ENCODE data around the gene ATG2A.

ATG2A gene

GRCh38 chr11:64909653-64910343, 7.2 kb downstream of the ATG2A start:
- Histone ChIP-seq H3K36me3 (ENCODE audit: control insufficient read depth, insufficient read depth, low read length) (peaks cover 14% of the 10 kb centered on the region), H3K9ac (ENCODE audit: low read length) (no peak overlapping the region), H3K4me1 (ENCODE audit: control insufficient read depth, insufficient read depth, low read length) (no peaks in the 10 kb centered on the region), H3K9me3 (ENCODE audit: control insufficient read depth, low read length) (no peaks in the 10 kb centered on the region), H3K4me3 (ENCODE audit: low read length) (no peak overlapping the region), H3K27me3 (ENCODE audit: control insufficient read depth, insufficient read depth, low read length) (no peaks in the 10 kb centered on the region)

GRCh38 chr11:64908766-64909165, 8.2 kb downstream of the ATG2A start:
- H3K4me3 ChIP-seq (ENCODE audit: low read length), result no peak overlapping the region
- H3K36me3 ChIP-seq (ENCODE audit: control insufficient read depth, insufficient read depth, low read length), result peaks cover 14% of the 10 kb centered on the region
- H3K9me3 ChIP-seq (ENCODE audit: control insufficient read depth, low read length), result no peaks in the 10 kb centered on the region
- no peaks in the 10 kb centered on the region for H3K27me3 ChIP-seq (ENCODE audit: control insufficient read depth, insufficient read depth, low read length)
- no peaks in the 10 kb centered on the region for H3K4me1 ChIP-seq (ENCODE audit: control insufficient read depth, insufficient read depth, low read length)
- no peak overlapping the region for H3K9ac ChIP-seq (ENCODE audit: low read length)

DNA sequence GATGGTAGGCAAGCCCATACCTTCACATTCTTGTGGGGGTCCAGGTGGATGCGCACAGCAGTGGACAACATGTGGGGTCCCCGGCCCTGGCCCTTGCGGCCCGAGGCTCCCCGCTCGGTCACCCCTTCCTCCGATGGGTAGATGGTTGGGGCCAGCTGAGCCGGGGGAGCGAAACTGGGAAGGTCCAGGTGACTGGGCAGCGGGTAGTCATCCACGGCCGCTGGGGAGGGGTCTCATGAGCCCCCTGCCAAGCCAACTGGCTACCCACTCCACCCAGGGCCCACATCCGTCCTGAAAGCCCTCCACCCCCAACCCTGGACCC, 10.7 kb downstream of the ATG2A start:
- no peak overlapping the region for H3K9ac ChIP-seq (ENCODE audit: low read length)
- no peak overlapping the region for H3K4me3 ChIP-seq (ENCODE audit: low read length)
- H3K36me3 ChIP-seq (ENCODE audit: control insufficient read depth, insufficient read depth, low read length), result peaks cover 5% of the 10 kb centered on the region
- H3K4me1 ChIP-seq (ENCODE audit: control insufficient read depth, insufficient read depth, low read length), result no peaks in the 10 kb centered on the region
- no peaks in the 10 kb centered on the region for H3K27me3 ChIP-seq (ENCODE audit: control insufficient read depth, insufficient read depth, low read length)
- H3K9me3 ChIP-seq (ENCODE audit: control insufficient read depth, low read length), result no peaks in the 10 kb centered on the region

GRCh38 chr11:64905516-64906313, 11.3 kb downstream of the ATG2A start:
- Histone ChIP-seq H3K36me3 (ENCODE audit: control insufficient read depth, insufficient read depth, low read length) (no peaks in the 10 kb centered on the region), H3K9me3 (ENCODE audit: control insufficient read depth, low read length) (no peaks in the 10 kb centered on the region), H3K4me3 (ENCODE audit: low read length) (no peak overlapping the region), H3K9ac (ENCODE audit: low read length) (no peak overlapping the region), H3K4me1 (ENCODE audit: control insufficient read depth, insufficient read depth, low read length) (no peaks in the 10 kb centered on the region), H3K27me3 (ENCODE audit: control insufficient read depth, insufficient read depth, low read length) (no peaks in the 10 kb centered on the region)

DNA sequence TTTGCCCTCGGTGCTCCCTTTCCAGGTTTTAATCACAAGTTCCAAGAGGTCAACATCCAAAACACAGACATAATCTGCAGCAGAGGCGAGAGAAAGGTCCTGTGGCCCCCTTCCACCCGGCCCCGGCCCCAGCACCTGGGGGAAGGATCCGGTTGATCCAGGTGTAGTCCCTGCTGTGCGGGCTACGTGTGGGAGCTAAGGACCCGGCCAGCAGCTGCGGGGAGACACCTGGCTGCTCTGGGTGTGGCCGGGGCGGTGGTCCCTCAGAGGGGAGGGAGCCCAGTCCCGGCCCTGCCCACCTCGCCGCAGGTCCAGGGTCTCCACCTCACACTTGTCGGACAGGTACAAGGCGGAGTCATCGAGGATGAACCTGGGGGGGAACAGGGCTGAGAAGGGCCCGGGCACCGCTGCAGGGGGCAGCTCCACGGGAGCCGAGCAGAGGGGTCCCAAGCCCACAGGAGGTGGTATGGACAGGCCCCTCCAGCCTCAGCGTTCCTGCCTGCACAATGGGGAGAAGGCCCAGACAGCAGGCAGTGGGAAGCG, 13.6 kb downstream of the ATG2A start:
- H3K4me3 ChIP-seq (ENCODE audit: low read length), result no peak overlapping the region
- H3K36me3 ChIP-seq (ENCODE audit: control insufficient read depth, insufficient read depth, low read length), result no peaks in the 10 kb centered on the region
- H3K9ac ChIP-seq (ENCODE audit: low read length), result no peak overlapping the region
- H3K4me1 ChIP-seq (ENCODE audit: control insufficient read depth, insufficient read depth, low read length), result no peaks in the 10 kb centered on the region
- H3K27me3 ChIP-seq (ENCODE audit: control insufficient read depth, insufficient read depth, low read length), result no peaks in the 10 kb centered on the region
- no peaks in the 10 kb centered on the region for H3K9me3 ChIP-seq (ENCODE audit: control insufficient read depth, low read length)

- Histone ChIP-seq H3K36me3 (ENCODE audit: control insufficient read depth, insufficient read depth, low read length) (no peaks in the 10 kb centered on the region), H3K9me3 (ENCODE audit: control insufficient read depth, low read length) (no peaks in the 10 kb centered on the region), H3K27me3 (ENCODE audit: control insufficient read depth, insufficient read depth, low read length) (no peaks in the 10 kb centered on the region), H3K4me1 (ENCODE audit: control insufficient read depth, insufficient read depth, low read length) (no peaks in the 10 kb centered on the region), H3K9ac (ENCODE audit: low read length) (no peak overlapping the region), H3K4me3 (ENCODE audit: low read length) (no peak overlapping the region)
Measured at GRCh38 chr11:64902102-64902900, 14.7 kb downstream of the ATG2A start.

DNA sequence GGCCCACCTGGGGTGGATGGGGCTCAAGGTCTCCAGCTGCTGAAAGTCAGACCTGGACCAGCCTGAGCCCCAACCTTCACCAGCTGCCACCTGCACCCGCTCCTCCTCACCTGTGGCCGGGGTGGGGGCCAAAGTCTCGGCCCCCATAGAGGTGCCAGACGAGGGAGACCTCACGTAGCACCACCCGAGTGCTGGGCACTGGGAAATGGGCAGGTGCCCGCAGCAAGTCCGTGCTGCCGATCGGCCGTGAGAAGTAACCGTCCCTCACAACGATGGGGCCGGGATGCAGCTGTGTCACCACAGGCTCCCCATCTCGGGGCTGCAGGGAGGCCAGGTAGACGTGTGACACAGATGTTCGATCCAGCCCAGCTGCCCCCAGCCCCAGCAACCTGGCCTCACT, 16.2 kb downstream of the ATG2A start:
- Histone ChIP-seq H3K9ac (ENCODE audit: low read length) (no peak overlapping the region), H3K4me3 (ENCODE audit: low read length) (no peak overlapping the region), H3K4me1 (ENCODE audit: control insufficient read depth, insufficient read depth, low read length) (no peaks in the 10 kb centered on the region), H3K9me3 (ENCODE audit: control insufficient read depth, low read length) (no peaks in the 10 kb centered on the region), H3K36me3 (ENCODE audit: control insufficient read depth, insufficient read depth, low read length) (no peaks in the 10 kb centered on the region), H3K27me3 (ENCODE audit: control insufficient read depth, insufficient read depth, low read length) (no peaks in the 10 kb centered on the region)

- H3K4me1 ChIP-seq (ENCODE audit: control insufficient read depth, insufficient read depth, low read length), result no peaks in the 10 kb centered on the region
- no peaks in the 10 kb centered on the region for H3K27me3 ChIP-seq (ENCODE audit: control insufficient read depth, insufficient read depth, low read length)
- no peaks in the 10 kb centered on the region for H3K36me3 ChIP-seq (ENCODE audit: control insufficient read depth, insufficient read depth, low read length)
- H3K4me3 ChIP-seq (ENCODE audit: low read length), result no peak overlapping the region
- H3K9ac ChIP-seq (ENCODE audit: low read length), result no peak overlapping the region
- H3K9me3 ChIP-seq (ENCODE audit: control insufficient read depth, low read length), result no peaks in the 10 kb centered on the region
Measured at GRCh38 chr11:64900263-64900678, 16.7 kb downstream of the ATG2A start.

DNA sequence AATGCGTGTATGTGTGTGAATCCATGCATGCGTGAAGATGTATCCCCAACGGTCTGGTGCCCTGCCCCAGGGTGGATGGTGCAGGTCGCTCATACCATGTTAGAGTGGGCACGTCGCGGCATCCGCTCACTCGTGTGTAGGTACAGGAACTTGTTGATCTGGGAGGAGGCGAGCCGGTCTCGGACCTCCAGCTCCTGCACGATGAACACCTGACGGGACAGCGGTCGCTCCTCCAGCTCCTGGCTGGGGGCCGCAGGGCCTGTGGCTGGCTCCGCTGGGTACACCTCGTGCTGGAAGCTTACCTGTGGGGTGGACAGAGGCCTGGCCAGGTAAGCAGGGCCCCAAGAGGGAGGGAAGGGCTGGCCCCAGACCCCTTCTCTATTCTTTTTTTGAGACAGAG, 18.5 kb downstream of the ATG2A start:
- no peaks in the 10 kb centered on the region for H3K27me3 ChIP-seq (ENCODE audit: control insufficient read depth, insufficient read depth, low read length)
- H3K36me3 ChIP-seq (ENCODE audit: control insufficient read depth, insufficient read depth, low read length), result no peaks in the 10 kb centered on the region
- no peaks in the 10 kb centered on the region for H3K9me3 ChIP-seq (ENCODE audit: control insufficient read depth, low read length)
- H3K4me1 ChIP-seq (ENCODE audit: control insufficient read depth, insufficient read depth, low read length), result peaks cover 11% of the 10 kb centered on the region
- no peak overlapping the region for H3K9ac ChIP-seq (ENCODE audit: low read length)
- H3K4me3 ChIP-seq (ENCODE audit: low read length), result no peak overlapping the region

- Histone ChIP-seq H3K36me3 (ENCODE audit: control insufficient read depth, insufficient read depth, low read length) (no peaks in the 10 kb centered on the region), H3K27me3 (ENCODE audit: control insufficient read depth, insufficient read depth, low read length) (no peaks in the 10 kb centered on the region), H3K9me3 (ENCODE audit: control insufficient read depth, low read length) (no peaks in the 10 kb centered on the region), H3K4me3 (ENCODE audit: low read length) (no peak overlapping the region), H3K4me1 (ENCODE audit: control insufficient read depth, insufficient read depth, low read length) (peaks cover 13% of the 10 kb centered on the region), H3K9ac (ENCODE audit: low read length) (no peak overlapping the region)
Measured at GRCh38 chr11:64898076-64898445, 18.9 kb downstream of the ATG2A start.

GRCh38 chr11:64897381-64898075, 19.5 kb downstream of the ATG2A start:
- Histone ChIP-seq H3K4me3 (ENCODE audit: low read length) (no peak overlapping the region), H3K9me3 (ENCODE audit: control insufficient read depth, low read length) (no peaks in the 10 kb centered on the region), H3K36me3 (ENCODE audit: control insufficient read depth, insufficient read depth, low read length) (peaks cover 4% of the 10 kb centered on the region), H3K27me3 (ENCODE audit: control insufficient read depth, insufficient read depth, low read length) (no peaks in the 10 kb centered on the region), H3K4me1 (ENCODE audit: control insufficient read depth, insufficient read depth, low read length) (peaks cover 13% of the 10 kb centered on the region), H3K9ac (ENCODE audit: low read length) (no peak overlapping the region)
